HEK293 (cell line): ENCODE results near the gene GTPBP3.

Experiments
- BCL11A ChIP-seq: fragments of 450-650 bp; formaldehyde crosslinking; IDR thresholded peaks from 2 replicates; pipeline ENCODE4 v1.5.1; 2016; ENCODE audit warnings: low read depth, missing biosample characterization, missing genetic modification characterization
- KLF1 ChIP-seq: fragments of 450-650 bp; formaldehyde crosslinking; IDR thresholded peaks from 2 replicates; pipeline ENCODE4 v1.5.1; 2016; ENCODE audit warnings: missing biosample characterization, missing genetic modification characterization
- KLF16 ChIP-seq: fragments of 450-650 bp; formaldehyde crosslinking; IDR thresholded peaks from 2 replicates; pipeline ENCODE4 v1.5.1; 2017; ENCODE audit warnings: missing biosample characterization, missing genetic modification characterization
- KLF8 ChIP-seq: fragments of 450-650 bp; formaldehyde crosslinking; IDR thresholded peaks from 2 replicates; pipeline ENCODE4 v1.5.1; 2016; ENCODE audit warnings: missing biosample characterization, missing genetic modification characterization
- MYNN ChIP-seq: fragments of 450-650 bp; formaldehyde crosslinking; IDR thresholded peaks from 2 replicates; pipeline ENCODE4 v1.5.1; 2016; ENCODE audit warnings: missing biosample characterization, missing genetic modification characterization, borderline replicate concordance
- MZF1 ChIP-seq: fragments of 450-650 bp; formaldehyde crosslinking; IDR thresholded peaks from 2 replicates; pipeline ENCODE4 v1.5.1; 2017; ENCODE audit warnings: missing biosample characterization, missing genetic modification characterization, borderline replicate concordance
- TRIM28 ChIP-seq: IDR thresholded peaks from 2 replicates; pipeline ENCODE4 v1.6.1; 2011; ENCODE audit warnings: low read length, control low read depth, borderline replicate concordance
- YY1 ChIP-seq: fragments of 450-650 bp; formaldehyde crosslinking; IDR thresholded peaks from 2 replicates; pipeline ENCODE4 v1.5.1; 2018; ENCODE audit warnings: missing biosample characterization, missing genetic modification characterization
- ZBTB17 ChIP-seq: fragments of 450-650 bp; formaldehyde crosslinking; IDR thresholded peaks from 2 replicates; pipeline ENCODE4 v1.5.1; 2016; ENCODE audit warnings: missing biosample characterization, missing genetic modification characterization
- ZNF16 ChIP-seq: fragments of 450-650 bp; formaldehyde crosslinking; IDR thresholded peaks from 2 replicates; pipeline ENCODE4 v1.5.1; 2016; ENCODE audit warnings: low read depth, missing biosample characterization, missing genetic modification characterization
- ZNF175 ChIP-seq: fragments of 450-650 bp; formaldehyde crosslinking; IDR thresholded peaks from 2 replicates; pipeline ENCODE4 v1.5.1; 2016; ENCODE audit warnings: missing biosample characterization, missing genetic modification characterization
- ZNF416 ChIP-seq: fragments of 450-650 bp; formaldehyde crosslinking; IDR thresholded peaks from 2 replicates; pipeline ENCODE4 v1.5.1; 2016; ENCODE audit warnings: missing biosample characterization, missing genetic modification characterization
- ZNF544 ChIP-seq: fragments of 450-650 bp; formaldehyde crosslinking; IDR thresholded peaks from 2 replicates; pipeline ENCODE4 v1.5.0; 2017; ENCODE audit warnings: missing biosample characterization, missing genetic modification characterization
- ZNF549 ChIP-seq: fragments of 450-650 bp; IDR thresholded peaks from 2 replicates; pipeline ENCODE4 v1.5.1; 2018; ENCODE audit warnings: missing biosample characterization, missing genetic modification characterization, mild to moderate bottlenecking, inconsistent platforms, moderate library complexity
- ZNF571 ChIP-seq: fragments of 450-650 bp; formaldehyde crosslinking; IDR thresholded peaks from 2 replicates; pipeline ENCODE4 v1.5.0; 2017; ENCODE audit warnings: missing biosample characterization, missing genetic modification characterization
- ZNF701 ChIP-seq: fragments of 450-650 bp; formaldehyde crosslinking; IDR thresholded peaks from 2 replicates; pipeline ENCODE4 v1.5.1; 2016; ENCODE audit warnings: missing biosample characterization, missing genetic modification characterization
- ZNF707 ChIP-seq: fragments of 450-650 bp; formaldehyde crosslinking; IDR thresholded peaks from 2 replicates; pipeline ENCODE4 v1.5.1; 2016; ENCODE audit warnings: missing biosample characterization, missing genetic modification characterization
- ZNF792 ChIP-seq: fragments of 450-650 bp; formaldehyde crosslinking; IDR thresholded peaks from 2 replicates; pipeline ENCODE4 v1.5.1; 2016; ENCODE audit warnings: missing biosample characterization, missing genetic modification characterization
- ZNF830 ChIP-seq: fragments of 450-650 bp; IDR thresholded peaks from 2 replicates; pipeline ENCODE4 v1.5.0; 2018; ENCODE audit warnings: missing biosample characterization, missing genetic modification characterization, low read depth, mild to moderate bottlenecking, moderate library complexity
- TF ChIP-seq, protein P1 (sequence below): fragments of 450-650 bp; formaldehyde crosslinking; IDR thresholded peaks from 2 replicates; pipeline ENCODE4 v1.5.1; 2016; ENCODE audit warnings: missing biosample characterization, missing genetic modification characterization
- TF ChIP-seq, protein P2 (sequence below): fragments of 450-650 bp; formaldehyde crosslinking; IDR thresholded peaks from 2 replicates; pipeline ENCODE4 v1.5.1; 2016; ENCODE audit warnings: missing biosample characterization, missing genetic modification characterization, low read depth
- TF ChIP-seq, protein P3 (sequence below): fragments of 450-650 bp; formaldehyde crosslinking; IDR thresholded peaks from 2 replicates; pipeline ENCODE4 v1.5.1; 2016; ENCODE audit warnings: missing biosample characterization, missing genetic modification characterization
- TF ChIP-seq, protein P4 (sequence below): fragments of 450-650 bp; formaldehyde crosslinking; IDR thresholded peaks from 2 replicates; pipeline ENCODE4 v1.5.1; 2016; ENCODE audit warnings: missing biosample characterization, missing genetic modification characterization, borderline replicate concordance
- TF ChIP-seq, protein P5 (sequence below): fragments of 450-650 bp; formaldehyde crosslinking; IDR thresholded peaks from 2 replicates; pipeline ENCODE4 v1.5.1; 2016; ENCODE audit warnings: missing biosample characterization, missing genetic modification characterization

The GTPBP3 gene

DNA sequence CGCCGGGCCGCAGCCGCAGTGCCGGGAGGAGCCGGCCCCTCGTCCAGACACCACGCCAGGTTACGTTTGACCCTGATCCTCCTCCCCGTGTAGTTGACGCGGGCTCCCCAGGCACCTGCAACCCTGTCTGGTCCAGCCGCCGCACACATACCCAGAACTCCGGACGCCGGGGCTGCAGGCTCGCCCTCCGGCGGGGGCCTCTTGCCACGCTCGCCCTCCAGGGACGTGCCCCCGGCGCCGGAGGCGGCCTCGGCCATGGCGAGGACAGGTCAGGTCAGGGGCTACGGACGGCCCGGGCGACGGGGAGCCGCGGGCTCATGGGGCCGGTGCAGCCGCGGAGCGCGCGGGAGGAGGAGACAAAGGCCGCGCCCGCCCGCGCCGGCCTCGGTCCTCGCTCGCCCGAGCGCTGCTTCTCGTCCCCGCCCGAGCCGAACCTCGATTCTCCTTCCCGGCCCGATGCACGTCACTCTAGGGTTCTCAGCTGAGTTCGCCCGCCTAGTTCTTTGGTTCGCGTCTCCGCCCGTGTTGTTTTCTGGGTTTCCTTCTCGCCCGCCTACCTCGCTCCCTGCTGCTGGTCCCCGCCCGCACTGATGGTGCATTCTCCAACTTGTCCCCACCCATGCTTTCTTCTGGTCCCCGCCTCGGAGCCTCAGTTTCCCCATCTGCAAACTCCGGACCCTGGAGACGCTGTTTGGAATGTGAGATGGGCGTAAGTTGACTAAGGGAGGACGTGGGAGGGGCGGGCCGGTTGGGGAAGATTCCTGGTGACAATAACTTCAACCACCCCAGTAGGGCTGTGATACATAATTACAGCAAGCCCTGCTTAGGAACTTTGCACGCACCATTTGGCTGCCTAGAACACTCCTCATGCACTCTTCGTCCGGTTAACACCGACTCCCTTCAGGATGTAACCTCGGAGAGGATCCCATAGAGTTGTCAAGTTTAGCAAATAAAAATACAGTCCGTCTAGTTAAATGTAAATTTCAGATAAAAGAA is 2.6 kb upstream of the GTPBP3 start, which contains the start of gene ANO8 (continued):
- TF ChIP-seq, protein P1, sequence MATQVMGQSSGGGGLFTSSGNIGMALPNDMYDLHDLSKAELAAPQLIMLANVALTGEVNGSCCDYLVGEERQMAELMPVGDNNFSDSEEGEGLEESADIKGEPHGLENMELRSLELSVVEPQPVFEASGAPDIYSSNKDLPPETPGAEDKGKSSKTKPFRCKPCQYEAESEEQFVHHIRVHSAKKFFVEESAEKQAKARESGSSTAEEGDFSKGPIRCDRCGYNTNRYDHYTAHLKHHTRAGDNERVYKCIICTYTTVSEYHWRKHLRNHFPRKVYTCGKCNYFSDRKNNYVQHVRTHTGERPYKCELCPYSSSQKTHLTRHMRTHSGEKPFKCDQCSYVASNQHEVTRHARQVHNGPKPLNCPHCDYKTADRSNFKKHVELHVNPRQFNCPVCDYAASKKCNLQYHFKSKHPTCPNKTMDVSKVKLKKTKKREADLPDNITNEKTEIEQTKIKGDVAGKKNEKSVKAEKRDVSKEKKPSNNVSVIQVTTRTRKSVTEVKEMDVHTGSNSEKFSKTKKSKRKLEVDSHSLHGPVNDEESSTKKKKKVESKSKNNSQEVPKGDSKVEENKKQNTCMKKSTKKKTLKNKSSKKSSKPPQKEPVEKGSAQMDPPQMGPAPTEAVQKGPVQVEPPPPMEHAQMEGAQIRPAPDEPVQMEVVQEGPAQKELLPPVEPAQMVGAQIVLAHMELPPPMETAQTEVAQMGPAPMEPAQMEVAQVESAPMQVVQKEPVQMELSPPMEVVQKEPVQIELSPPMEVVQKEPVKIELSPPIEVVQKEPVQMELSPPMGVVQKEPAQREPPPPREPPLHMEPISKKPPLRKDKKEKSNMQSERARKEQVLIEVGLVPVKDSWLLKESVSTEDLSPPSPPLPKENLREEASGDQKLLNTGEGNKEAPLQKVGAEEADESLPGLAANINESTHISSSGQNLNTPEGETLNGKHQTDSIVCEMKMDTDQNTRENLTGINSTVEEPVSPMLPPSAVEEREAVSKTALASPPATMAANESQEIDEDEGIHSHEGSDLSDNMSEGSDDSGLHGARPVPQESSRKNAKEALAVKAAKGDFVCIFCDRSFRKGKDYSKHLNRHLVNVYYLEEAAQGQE (tag by site-specific recombination) = peak; percentile 80
- TF ChIP-seq KLF8 (peak; percentile 100), ZNF175 (tag by site-specific recombination) (no peak), BCL11A (tag by site-specific recombination) (peak; percentile 79; the same call in 1 of the 2 replicates), ZNF16 (tag by site-specific recombination) (no peak), ZBTB17 (tag by site-specific recombination) (peak; percentile 97), TRIM28 (peak; percentile 96; the same call in 1 of the 2 replicates), ZNF544 (tag by site-specific recombination) (no peak), MZF1 (tag by site-specific recombination) (peak; percentile 87), MYNN (tag by site-specific recombination) (0 out of 2 replicates have a peak, but pooled peaks have one; percentile 21), ZNF830 (no peak), KLF16 (tag by site-specific recombination) (peak; percentile 99), ZNF792 (tag by site-specific recombination) (peak; percentile 93), KLF1 (peak; percentile 92), ZNF416 (tag by site-specific recombination) (peak; percentile 89), ZNF549 (no peak), ZNF707 (tag by site-specific recombination) (0 out of 2 replicates have a peak, but pooled peaks have one; percentile 40), YY1 (peak; percentile 82), ZNF571 (no peak), ZNF701 (tag by site-specific recombination) (no peak)
- TF ChIP-seq, protein P2, sequence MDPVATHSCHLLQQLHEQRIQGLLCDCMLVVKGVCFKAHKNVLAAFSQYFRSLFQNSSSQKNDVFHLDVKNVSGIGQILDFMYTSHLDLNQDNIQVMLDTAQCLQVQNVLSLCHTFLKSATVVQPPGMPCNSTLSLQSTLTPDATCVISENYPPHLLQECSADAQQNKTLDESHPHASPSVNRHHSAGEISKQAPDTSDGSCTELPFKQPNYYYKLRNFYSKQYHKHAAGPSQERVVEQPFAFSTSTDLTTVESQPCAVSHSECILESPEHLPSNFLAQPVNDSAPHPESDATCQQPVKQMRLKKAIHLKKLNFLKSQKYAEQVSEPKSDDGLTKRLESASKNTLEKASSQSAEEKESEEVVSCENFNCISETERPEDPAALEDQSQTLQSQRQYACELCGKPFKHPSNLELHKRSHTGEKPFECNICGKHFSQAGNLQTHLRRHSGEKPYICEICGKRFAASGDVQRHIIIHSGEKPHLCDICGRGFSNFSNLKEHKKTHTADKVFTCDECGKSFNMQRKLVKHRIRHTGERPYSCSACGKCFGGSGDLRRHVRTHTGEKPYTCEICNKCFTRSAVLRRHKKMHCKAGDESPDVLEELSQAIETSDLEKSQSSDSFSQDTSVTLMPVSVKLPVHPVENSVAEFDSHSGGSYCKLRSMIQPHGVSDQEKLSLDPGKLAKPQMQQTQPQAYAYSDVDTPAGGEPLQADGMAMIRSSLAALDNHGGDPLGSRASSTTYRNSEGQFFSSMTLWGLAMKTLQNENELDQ (tag by site-specific recombination) = no peak
- TF ChIP-seq, protein P3, sequence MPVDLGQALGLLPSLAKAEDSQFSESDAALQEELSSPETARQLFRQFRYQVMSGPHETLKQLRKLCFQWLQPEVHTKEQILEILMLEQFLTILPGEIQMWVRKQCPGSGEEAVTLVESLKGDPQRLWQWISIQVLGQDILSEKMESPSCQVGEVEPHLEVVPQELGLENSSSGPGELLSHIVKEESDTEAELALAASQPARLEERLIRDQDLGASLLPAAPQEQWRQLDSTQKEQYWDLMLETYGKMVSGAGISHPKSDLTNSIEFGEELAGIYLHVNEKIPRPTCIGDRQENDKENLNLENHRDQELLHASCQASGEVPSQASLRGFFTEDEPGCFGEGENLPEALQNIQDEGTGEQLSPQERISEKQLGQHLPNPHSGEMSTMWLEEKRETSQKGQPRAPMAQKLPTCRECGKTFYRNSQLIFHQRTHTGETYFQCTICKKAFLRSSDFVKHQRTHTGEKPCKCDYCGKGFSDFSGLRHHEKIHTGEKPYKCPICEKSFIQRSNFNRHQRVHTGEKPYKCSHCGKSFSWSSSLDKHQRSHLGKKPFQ (tag by site-specific recombination) = peak; percentile 79
- TF ChIP-seq, protein P4, sequence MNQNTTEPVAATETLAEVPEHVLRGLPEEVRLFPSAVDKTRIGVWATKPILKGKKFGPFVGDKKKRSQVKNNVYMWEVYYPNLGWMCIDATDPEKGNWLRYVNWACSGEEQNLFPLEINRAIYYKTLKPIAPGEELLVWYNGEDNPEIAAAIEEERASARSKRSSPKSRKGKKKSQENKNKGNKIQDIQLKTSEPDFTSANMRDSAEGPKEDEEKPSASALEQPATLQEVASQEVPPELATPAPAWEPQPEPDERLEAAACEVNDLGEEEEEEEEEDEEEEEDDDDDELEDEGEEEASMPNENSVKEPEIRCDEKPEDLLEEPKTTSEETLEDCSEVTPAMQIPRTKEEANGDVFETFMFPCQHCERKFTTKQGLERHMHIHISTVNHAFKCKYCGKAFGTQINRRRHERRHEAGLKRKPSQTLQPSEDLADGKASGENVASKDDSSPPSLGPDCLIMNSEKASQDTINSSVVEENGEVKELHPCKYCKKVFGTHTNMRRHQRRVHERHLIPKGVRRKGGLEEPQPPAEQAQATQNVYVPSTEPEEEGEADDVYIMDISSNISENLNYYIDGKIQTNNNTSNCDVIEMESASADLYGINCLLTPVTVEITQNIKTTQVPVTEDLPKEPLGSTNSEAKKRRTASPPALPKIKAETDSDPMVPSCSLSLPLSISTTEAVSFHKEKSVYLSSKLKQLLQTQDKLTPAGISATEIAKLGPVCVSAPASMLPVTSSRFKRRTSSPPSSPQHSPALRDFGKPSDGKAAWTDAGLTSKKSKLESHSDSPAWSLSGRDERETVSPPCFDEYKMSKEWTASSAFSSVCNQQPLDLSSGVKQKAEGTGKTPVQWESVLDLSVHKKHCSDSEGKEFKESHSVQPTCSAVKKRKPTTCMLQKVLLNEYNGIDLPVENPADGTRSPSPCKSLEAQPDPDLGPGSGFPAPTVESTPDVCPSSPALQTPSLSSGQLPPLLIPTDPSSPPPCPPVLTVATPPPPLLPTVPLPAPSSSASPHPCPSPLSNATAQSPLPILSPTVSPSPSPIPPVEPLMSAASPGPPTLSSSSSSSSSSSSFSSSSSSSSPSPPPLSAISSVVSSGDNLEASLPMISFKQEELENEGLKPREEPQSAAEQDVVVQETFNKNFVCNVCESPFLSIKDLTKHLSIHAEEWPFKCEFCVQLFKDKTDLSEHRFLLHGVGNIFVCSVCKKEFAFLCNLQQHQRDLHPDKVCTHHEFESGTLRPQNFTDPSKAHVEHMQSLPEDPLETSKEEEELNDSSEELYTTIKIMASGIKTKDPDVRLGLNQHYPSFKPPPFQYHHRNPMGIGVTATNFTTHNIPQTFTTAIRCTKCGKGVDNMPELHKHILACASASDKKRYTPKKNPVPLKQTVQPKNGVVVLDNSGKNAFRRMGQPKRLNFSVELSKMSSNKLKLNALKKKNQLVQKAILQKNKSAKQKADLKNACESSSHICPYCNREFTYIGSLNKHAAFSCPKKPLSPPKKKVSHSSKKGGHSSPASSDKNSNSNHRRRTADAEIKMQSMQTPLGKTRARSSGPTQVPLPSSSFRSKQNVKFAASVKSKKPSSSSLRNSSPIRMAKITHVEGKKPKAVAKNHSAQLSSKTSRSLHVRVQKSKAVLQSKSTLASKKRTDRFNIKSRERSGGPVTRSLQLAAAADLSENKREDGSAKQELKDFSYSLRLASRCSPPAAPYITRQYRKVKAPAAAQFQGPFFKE (tag by site-specific recombination) = no peak; the same call in 1 of the 2 replicates
- TF ChIP-seq, protein P5, sequence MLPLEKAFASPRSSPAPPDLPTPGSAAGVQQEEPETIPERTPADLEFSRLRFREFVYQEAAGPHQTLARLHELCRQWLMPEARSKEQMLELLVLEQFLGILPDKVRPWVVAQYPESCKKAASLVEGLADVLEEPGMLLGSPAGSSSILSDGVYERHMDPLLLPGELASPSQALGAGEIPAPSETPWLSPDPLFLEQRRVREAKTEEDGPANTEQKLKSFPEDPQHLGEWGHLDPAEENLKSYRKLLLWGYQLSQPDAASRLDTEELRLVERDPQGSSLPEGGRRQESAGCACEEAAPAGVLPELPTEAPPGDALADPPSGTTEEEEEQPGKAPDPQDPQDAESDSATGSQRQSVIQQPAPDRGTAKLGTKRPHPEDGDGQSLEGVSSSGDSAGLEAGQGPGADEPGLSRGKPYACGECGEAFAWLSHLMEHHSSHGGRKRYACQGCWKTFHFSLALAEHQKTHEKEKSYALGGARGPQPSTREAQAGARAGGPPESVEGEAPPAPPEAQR (tag by site-specific recombination) = peak; percentile 89
